ENCODE measurements around the gene NECTIN1.

GRCh38 chr11:119752345-119752871, 23.4 kb upstream of the NECTIN1 start:
- TF ChIP-seq CTCF (IDR thresholded peaks at IDR 0.05), result no peak
- TF ChIP-seq POLR2A (IDR thresholded peaks at IDR 0.05), result no peak

Data from right lobe of liver (tissue), 4 donors.